SKM-1 treated with dmso at 0.1 percent for 144 hours (cell line): ENCODE measurements around the gene MAFG.
A peak's percentile ranks its signal among the peaks of the same experiment; 100 is the strongest.

Source experiments
- DNase-seq: peaks from one replicate; lab custom pipeline; 2025; ENCODE audit not compliant: unreplicated experiment; lab: John Stamatoyannopoulos, UW

Gene MAFG

GRCh38 chr17:81899514-81900166 lies 27.9 kb downstream of the MAFG start:
- DNase-seq = no peak

GRCh38 chr17:81898885-81899284 lies 28.6 kb downstream of the MAFG start:
- DNase-seq = no peak

- DNase-seq = no peak
Measured at GRCh38 chr17:81898029-81898866, 29.3 kb downstream of the MAFG start.

GRCh38 chr17:81895400-81895799 lies 32.1 kb downstream of the MAFG start:
- DNase-seq = no peak

GRCh38 chr17:81891303-81891552 lies 36.3 kb downstream of the MAFG start:
- DNase-seq = no peak

- no peak for DNase-seq
Measured at GRCh38 chr17:81890447-81891302, 36.9 kb downstream of the MAFG start.

- no peak for DNase-seq
Measured at GRCh38 chr17:81889602-81890001, 37.9 kb downstream of the MAFG start.

- DNase-seq = no peak
Measured at GRCh38 chr17:81888988-81889595, 38.4 kb downstream of the MAFG start.

- no peak for DNase-seq
Measured at GRCh38 chr17:81888105-81888987, 39.2 kb downstream of the MAFG start.

- no peak for DNase-seq
Measured at GRCh38 chr17:81885869-81886548, 41.5 kb downstream of the MAFG start.

GRCh38 chr17:81885454-81885853 lies 42.1 kb downstream of the MAFG start:
- no peak for DNase-seq

GRCh38 chr17:81884968-81885367 lies 42.6 kb downstream of the MAFG start:
- DNase-seq = no peak

GRCh38 chr17:81884520-81884919 lies 43.0 kb downstream of the MAFG start:
- DNase-seq = no peak

GRCh38 chr17:81879121-81879520 lies 48.4 kb downstream of the MAFG start:
- no peak for DNase-seq

GRCh38 chr17:81878294-81878693 lies 49.2 kb downstream of the MAFG start:
- DNase-seq = no peak

GRCh38 chr17:81877569-81877968 lies 50.0 kb downstream of the MAFG start:
- DNase-seq = no peak

- peak; percentile 78 for DNase-seq
Measured at GRCh38 chr17:81871387-81872230, 55.9 kb downstream of the MAFG start.

GRCh38 chr17:81870981-81871386 lies 56.6 kb downstream of the MAFG start, which contains the start of gene ARHGDIA:
ARHGDIA (minus strand) TSS chr17:81871337; CDS start chr17:81869930, 1,407 bp downstream.
- no peak for DNase-seq
